GM19372 (cell line): ENCODE data around the gene ARHGEF19.
"Not testable (repeated sequence)": the region's sequence is repeated elsewhere in the genome, so short reads cannot be mapped to it uniquely, and the experiment has no call there.

ENCODE experiments used
- ATAC-seq: cut with Tn5 transposase; IDR thresholded peaks from one replicate; pipeline ENCODE4 v1.9.1; 2021; ENCODE audit warnings: mild to moderate bottlenecking, low read depth, moderate library complexity; ENCODE audit not compliant: unreplicated experiment

The ARHGEF19 gene

GRCh38 chr1:16170283-16170673 is 42.2 kb downstream of the ARHGEF19 start:
- no peak for ATAC-seq

- ATAC-seq = no peak
These were observed 43.7 kb downstream of the ARHGEF19 start for GRCh38 chr1:16168622-16169360.

DNA sequence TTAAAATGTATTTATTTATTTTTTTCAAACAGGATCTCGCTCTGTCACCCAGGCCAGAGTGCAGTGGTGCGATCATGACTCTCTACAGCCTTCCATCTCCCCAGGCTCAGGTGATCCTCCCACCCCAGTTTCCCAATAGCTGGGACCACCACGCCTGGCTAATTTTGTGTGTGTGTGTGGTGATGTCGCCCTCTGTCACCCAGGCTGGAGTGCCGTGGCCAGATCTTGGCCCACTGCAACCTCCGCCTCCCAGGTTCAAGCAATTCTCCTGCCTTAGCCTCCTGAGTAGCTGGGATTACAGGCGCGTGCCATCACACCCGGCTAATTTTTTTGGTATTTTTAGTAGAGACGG is 44.3 kb downstream of the ARHGEF19 start:
- not testable (repeated sequence) for ATAC-seq

DNA sequence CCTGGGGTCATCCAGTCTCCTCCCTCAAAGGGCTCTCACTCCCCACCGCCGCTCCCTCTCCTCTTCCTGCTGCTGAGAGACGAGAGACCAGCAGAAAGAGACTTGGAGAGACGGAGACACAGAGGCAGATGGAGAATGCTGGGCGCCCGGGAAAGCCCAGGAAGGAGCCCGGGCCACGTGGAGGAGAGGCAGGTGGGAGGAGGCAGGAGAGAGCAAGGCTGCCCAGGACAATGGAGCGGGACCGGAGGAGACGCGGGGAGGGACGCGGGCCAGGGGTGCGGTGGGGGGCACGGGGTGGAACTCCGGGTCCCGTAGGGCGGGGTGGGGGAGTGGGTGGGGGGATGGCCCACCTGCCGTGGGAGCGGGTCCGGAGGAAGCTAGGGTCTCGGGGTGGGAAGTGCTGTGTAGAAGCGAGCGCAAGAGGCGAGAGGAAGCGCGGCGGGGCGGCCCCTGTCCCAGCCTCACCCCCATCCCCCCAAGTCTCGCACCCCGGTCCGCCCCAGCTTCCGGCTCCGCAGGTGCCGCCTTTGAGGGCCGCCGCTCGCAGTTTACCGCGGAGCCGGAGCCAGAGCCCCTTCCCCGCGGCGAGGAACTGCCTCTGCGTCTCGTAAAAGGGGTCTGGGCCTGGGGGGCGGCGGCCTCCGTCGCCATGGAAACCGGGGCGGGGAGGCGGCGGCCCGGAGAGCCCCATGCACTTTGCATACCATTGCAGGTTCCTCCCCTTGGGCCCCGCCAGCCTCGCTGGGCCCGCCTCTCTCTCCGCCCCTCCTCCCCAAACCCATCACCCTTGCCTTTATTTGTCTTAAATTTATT is 44.9 kb downstream of the ARHGEF19 start:
- ATAC-seq = no peak

DNA sequence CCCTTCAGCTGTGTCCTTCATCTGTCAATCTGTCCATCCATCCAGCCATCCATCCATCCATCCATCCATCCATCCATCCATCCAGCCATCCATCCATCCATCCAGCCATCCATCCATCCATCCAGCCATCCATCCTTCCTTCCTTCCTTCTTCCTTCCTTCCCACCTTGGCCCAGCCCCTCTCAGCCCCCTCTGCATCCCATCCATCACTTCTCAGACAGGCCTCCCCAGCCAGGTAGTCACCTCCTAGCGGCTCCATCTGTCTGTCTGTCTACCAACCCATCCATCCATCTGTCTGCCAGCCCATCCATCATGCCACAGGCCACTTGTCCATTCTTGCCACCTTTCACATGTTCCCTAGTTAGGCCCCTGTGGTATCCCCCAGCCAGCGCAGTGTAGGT is 46.3 kb downstream of the ARHGEF19 start:
- ATAC-seq = no peak

GRCh38 chr1:16165548-16165947 is 46.9 kb downstream of the ARHGEF19 start:
- no peak for ATAC-seq

- ATAC-seq = no peak
These were observed 47.4 kb downstream of the ARHGEF19 start for GRCh38 chr1:16165073-16165364.

- no peak for ATAC-seq
These were observed 48.0 kb downstream of the ARHGEF19 start for GRCh38 chr1:16164213-16165072.

GRCh38 chr1:16163608-16164212 is 48.7 kb downstream of the ARHGEF19 start:
- ATAC-seq = not testable (repeated sequence)

DNA sequence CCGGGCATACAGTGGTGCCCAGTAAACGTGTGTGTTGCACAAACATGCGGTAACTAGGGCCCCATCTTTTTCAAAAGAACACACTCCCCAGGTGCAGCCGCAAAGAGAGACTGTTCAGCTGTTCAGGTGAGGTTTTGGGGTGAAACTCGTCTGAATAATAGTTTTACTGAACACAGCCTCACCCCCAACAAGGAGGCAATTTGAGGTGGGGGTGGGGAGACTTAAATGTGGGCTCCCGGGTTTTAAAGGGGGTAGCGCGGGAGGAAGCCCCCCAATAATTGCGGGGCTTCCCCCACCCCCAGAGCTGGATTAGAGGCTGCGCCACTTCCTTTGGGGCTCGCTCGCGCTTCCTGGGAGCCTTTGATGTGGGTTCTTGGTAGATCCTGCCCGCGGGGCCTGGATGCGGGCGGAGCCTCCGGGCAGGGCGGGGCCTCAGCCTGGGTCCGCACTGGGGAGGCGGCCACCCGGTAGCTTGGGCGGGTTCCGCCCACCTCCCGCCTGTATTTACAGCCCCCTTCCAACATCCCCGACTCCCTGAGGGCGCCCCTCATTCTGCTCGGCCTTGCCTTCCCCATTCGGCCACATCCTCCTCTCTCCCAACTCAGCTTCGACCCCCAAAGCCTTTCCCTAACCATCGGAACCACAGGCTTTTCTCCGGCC is 50.2 kb downstream of the ARHGEF19 start:
- ATAC-seq = no peak

GRCh38 chr1:16161717-16162116 is 50.7 kb downstream of the ARHGEF19 start:
- ATAC-seq = no peak

GRCh38 chr1:16158993-16159831 is 53.2 kb downstream of the ARHGEF19 start:
- no peak for ATAC-seq

GRCh38 chr1:16158025-16158424 is 54.4 kb downstream of the ARHGEF19 start:
- ATAC-seq = no peak

- no peak for ATAC-seq
These were observed 55.5 kb downstream of the ARHGEF19 start for GRCh38 chr1:16156848-16157495.

- ATAC-seq = no peak
These were observed 56.7 kb downstream of the ARHGEF19 start, which contains the start of gene EPHA2 for GRCh38 chr1:16155537-16156410. TSS of gene EPHA2 (minus strand) at chr1:16156069. CDS start at chr1:16155932, 137 bp downstream.

DNA sequence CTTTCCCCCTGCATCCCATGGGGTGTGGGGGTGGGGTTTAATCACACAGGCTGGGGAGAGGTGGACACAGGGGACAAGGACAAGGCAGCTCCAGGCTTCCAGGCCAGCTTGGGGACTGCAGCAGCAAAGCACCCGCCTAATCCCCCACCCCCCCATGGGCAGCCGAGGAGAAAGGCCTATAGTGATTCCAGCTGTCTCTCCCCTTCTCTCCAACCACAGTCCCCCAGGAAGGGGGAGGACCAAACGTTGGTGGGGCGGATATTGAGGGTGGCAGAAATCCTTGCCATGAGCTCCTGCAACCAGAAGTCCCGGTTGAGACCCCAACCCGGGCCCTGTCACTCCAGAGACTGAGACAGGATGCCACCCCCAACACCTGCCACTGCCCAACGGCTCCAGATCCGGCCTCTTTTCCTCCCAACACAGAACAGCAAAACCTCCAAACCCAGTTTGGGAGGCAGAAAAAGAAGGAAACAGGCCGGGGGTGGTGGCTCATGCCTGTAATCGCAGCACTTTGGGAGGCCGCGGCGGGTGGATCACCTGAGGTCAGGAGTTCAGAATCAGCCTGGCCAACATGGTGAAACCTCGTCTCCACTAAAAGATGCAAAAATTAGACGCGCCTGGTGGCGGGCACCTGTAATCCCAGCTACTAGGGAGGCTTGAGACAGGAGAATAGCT is 58.3 kb downstream of the ARHGEF19 start:
- ATAC-seq = no peak
